ENCODE measurements around the gene SLC22A3.

Gene SLC22A3

GRCh38 chr6:160418370-160418769, 70.2 kb downstream of the SLC22A3 start:
- DNase-seq (ENCODE audit: low read depth), result no peak

- DNase-seq (ENCODE audit: low read depth), result no peak
These were observed 71.3 kb downstream of the SLC22A3 start for GRCh38 chr6:160419488-160419887.

- DNase-seq (ENCODE audit: low read depth), result no peak
These were observed 72.2 kb downstream of the SLC22A3 start for GRCh38 chr6:160420253-160420968.

- DNase-seq (ENCODE audit: low read depth), result no peak
These were observed 72.9 kb downstream of the SLC22A3 start for GRCh38 chr6:160420969-160421556.

- DNase-seq (ENCODE audit: low read depth), result no peak
These were observed 73.7 kb downstream of the SLC22A3 start for GRCh38 chr6:160421854-160422253.

- no peak for DNase-seq (ENCODE audit: low read depth)
These were observed 76.1 kb downstream of the SLC22A3 start for GRCh38 chr6:160424256-160424655.

- DNase-seq (ENCODE audit: low read depth), result no peak
These were observed 78.0 kb downstream of the SLC22A3 start for GRCh38 chr6:160426136-160426535.

- DNase-seq (ENCODE audit: low read depth), result no peak
These were observed 79.3 kb downstream of the SLC22A3 start for GRCh38 chr6:160427312-160428068.

GRCh38 chr6:160428069-160428430, 79.9 kb downstream of the SLC22A3 start:
- DNase-seq (ENCODE audit: low read depth), result no peak

GRCh38 chr6:160428818-160429619, 80.8 kb downstream of the SLC22A3 start:
- DNase-seq (ENCODE audit: low read depth), result no peak

GRCh38 chr6:160429620-160429895, 81.4 kb downstream of the SLC22A3 start:
- no peak for DNase-seq (ENCODE audit: low read depth)

- DNase-seq (ENCODE audit: low read depth), result no peak
These were observed 82.0 kb downstream of the SLC22A3 start for GRCh38 chr6:160430203-160430602.

GRCh38 chr6:160430751-160431150, 82.6 kb downstream of the SLC22A3 start:
- DNase-seq (ENCODE audit: low read depth), result no peak

- DNase-seq (ENCODE audit: low read depth), result peak; percentile 44
These were observed 83.0 kb downstream of the SLC22A3 start for GRCh38 chr6:160431226-160431625.

GRCh38 chr6:160431791-160432404, 83.7 kb downstream of the SLC22A3 start:
- DNase-seq (ENCODE audit: low read depth), result no peak

- no peak for DNase-seq (ENCODE audit: low read depth)
These were observed 87.8 kb downstream of the SLC22A3 start for GRCh38 chr6:160435935-160436334.

- no peak for DNase-seq (ENCODE audit: low read depth)
These were observed 89.0 kb downstream of the SLC22A3 start for GRCh38 chr6:160437154-160437553.

GRCh38 chr6:160437775-160438174, 89.6 kb downstream of the SLC22A3 start:
- no peak for DNase-seq (ENCODE audit: low read depth)

GRCh38 chr6:160438481-160438880, 90.3 kb downstream of the SLC22A3 start:
- DNase-seq (ENCODE audit: low read depth), result no peak

- no peak for DNase-seq (ENCODE audit: low read depth)
These were observed 91.6 kb downstream of the SLC22A3 start for GRCh38 chr6:160439751-160440150.

- no peak for DNase-seq (ENCODE audit: low read depth)
These were observed 94.0 kb downstream of the SLC22A3 start for GRCh38 chr6:160442151-160442550.

- no peak for DNase-seq (ENCODE audit: low read depth)
These were observed 97.0 kb downstream of the SLC22A3 start for GRCh38 chr6:160445130-160445529.
